ENCODE measurements around the gene FAM162B.
"Not testable (repeated sequence)": the region's sequence is repeated elsewhere in the genome, so short reads cannot be mapped to it uniquely, and the experiment has no call there.

The FAM162B gene

GRCh38 chr6:116714761-116715160, 50.8 kb downstream of the FAM162B start:
- no peak for DNase-seq

DNA sequence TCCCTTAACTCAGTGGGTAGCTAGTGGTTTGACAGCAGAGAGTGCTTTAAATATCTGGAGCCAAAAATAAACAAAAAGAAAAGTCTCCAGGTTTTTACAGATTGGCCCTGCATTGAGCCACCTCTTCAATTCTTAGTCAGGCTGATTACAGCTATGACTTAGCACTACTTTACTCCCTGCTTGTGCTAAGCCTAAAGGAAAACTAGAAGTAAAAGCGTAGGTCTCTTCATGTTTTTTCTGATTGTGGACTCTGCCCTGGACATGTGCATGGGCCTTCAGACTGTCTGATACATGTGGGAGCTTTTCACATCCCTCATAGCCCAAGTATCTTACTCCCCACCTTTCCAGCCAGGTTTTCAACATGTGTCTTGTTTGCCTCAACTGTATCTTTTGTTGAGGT, 51.2 kb downstream of the FAM162B start:
- DNase-seq, result no peak

GRCh38 chr6:116705917-116706316, 59.6 kb downstream of the FAM162B start:
- no peak for DNase-seq

DNA sequence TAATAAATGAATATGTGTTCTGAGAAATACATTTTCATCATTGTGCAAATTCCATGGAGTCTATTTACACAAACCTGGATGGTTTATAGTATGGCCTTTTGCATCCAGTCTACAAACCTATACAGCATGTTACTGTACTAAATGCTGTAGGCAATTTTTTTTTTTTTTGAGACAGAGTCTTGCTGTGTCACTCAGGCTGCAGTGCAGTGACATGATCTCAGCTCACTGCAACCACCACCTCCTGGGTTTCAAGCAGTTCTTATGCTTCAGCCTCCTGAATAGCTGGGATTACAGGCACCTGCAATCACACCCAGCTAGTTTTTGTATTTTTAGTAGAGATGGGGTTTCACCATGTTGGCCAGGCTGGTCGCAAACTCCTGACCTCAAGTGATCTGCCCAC, 61.6 kb downstream of the FAM162B start:
- not testable (repeated sequence) for DNase-seq

Data from NCI-H526 (cell line).